ENCODE measurements around the gene C19orf73.
"Not testable (repeated sequence)": the region's sequence is repeated elsewhere in the genome, so short reads cannot be mapped to it uniquely, and the experiment has no call there.

C19orf73 gene

DNA sequence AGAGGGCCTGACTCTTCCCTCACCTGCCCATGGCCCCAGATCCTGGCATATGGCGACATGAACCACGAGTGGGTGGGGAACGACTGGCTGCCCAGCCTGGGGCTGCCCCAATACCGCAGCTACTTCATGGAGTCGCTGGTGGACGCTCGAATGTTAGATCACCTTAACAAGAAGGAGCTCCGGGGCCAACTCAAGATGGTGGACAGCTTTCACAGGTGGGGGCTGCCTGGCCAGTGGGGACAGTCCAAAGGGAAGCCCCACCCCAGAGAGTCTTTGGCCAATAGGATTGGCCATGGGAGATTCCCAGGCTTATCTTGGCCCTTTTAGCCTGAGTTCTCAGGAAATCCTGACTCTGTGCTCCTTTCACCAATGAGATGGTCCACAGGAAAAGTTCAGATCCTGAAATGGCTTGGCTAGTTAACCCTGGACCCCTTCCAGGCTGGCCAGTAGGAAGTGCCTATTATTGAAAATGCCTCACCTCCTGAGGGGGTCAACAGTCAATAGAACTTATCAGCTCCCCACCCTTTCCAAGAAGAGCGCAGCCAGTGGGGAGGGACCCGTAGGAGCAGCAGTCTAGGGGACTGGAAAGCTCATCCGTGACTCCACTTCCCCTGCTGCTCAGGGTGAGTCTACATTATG lies 29.2 kb upstream of the C19orf73 start:
- TF ChIP-seq, protein P1, sequence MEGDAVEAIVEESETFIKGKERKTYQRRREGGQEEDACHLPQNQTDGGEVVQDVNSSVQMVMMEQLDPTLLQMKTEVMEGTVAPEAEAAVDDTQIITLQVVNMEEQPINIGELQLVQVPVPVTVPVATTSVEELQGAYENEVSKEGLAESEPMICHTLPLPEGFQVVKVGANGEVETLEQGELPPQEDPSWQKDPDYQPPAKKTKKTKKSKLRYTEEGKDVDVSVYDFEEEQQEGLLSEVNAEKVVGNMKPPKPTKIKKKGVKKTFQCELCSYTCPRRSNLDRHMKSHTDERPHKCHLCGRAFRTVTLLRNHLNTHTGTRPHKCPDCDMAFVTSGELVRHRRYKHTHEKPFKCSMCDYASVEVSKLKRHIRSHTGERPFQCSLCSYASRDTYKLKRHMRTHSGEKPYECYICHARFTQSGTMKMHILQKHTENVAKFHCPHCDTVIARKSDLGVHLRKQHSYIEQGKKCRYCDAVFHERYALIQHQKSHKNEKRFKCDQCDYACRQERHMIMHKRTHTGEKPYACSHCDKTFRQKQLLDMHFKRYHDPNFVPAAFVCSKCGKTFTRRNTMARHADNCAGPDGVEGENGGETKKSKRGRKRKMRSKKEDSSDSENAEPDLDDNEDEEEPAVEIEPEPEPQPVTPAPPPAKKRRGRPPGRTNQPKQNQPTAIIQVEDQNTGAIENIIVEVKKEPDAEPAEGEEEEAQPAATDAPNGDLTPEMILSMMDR (IDR thresholded peaks at IDR 0.05; ENCODE audit: extremely low read depth, missing control alignments): no peak
- no peak for DNase-seq (ENCODE audit: low spot score)

- not testable (repeated sequence) for DNase-seq (ENCODE audit: low spot score)
Observed at GRCh38 chr19:49146408-49146770, 27.4 kb upstream of the C19orf73 start.

DNA sequence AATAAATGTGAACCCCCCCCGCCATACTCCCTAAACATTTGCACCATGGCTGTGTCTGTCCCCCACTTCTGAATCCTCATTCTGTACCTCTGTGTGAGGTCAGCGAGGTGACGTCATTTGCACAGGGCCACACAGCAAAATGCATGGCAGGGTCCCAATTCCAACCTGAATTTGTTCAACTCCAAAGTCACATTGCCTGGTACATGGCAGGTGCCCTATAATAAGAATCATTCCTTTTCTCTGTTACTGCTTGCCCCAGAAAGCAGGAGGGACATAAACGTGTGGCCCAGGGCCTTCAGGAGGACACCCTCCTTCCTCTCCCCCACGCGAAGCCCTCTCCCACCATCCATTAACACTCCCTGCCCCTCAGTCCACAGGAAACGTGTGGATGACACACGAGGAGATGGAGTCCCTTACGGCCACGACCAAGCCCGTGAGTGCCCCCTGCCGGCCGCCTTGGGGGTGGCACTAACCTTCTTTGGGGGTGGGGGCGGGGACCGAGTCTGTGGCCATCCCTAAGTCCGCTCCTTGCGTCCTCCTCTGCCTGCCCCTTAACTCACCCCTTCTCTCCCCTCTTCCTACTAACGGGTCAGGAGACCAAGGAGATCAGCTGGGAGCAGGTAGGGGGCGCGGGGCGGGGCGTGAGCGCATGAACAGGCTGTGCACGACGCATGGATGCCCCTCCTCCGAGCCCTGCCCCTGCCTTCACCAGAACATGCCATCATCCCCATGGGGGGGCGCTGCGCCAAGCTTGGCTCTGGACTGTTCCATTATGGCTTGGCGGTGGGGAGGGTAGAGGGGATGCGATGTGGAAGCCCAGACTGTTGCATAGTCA lies 26.8 kb upstream of the C19orf73 start:
- TF ChIP-seq, protein P1 (IDR thresholded peaks at IDR 0.05; ENCODE audit: extremely low read depth, missing control alignments): peak; percentile 72
- DNase-seq (ENCODE audit: low spot score): peak; percentile 88

GRCh38 chr19:49142866-49143335 lies 24.0 kb upstream of the C19orf73 start:
- TF ChIP-seq, protein P1 (IDR thresholded peaks at IDR 0.05; ENCODE audit: extremely low read depth, missing control alignments): no peak
- peak; percentile 86 for DNase-seq (ENCODE audit: low spot score)

GRCh38 chr19:49141352-49141751 lies 22.4 kb upstream of the C19orf73 start:
- no peak for DNase-seq (ENCODE audit: low spot score)
- TF ChIP-seq, protein P1 (IDR thresholded peaks at IDR 0.05; ENCODE audit: extremely low read depth, missing control alignments): no peak

DNA sequence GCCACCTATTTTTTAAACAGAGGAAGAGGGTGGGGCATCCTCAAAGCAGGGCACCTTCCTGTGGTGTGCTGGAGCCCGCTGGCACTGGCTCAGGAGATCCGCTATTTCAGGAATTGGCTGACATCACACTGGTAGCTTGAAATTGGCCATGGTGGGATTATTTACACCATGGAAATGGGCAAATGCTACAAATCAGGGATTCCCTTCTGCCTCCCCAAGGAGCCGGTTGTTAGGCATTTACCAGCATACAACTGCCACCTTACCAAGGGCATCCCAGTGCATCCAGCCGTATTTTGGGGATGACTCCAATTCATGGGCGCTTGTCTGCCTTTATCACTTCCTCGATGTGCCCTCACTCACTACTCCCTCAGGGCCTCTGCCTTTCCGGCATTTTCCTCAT lies 22.0 kb upstream of the C19orf73 start:
- TF ChIP-seq, protein P1 (IDR thresholded peaks at IDR 0.05; ENCODE audit: extremely low read depth, missing control alignments): no peak
- DNase-seq (ENCODE audit: low spot score): no peak

DNA sequence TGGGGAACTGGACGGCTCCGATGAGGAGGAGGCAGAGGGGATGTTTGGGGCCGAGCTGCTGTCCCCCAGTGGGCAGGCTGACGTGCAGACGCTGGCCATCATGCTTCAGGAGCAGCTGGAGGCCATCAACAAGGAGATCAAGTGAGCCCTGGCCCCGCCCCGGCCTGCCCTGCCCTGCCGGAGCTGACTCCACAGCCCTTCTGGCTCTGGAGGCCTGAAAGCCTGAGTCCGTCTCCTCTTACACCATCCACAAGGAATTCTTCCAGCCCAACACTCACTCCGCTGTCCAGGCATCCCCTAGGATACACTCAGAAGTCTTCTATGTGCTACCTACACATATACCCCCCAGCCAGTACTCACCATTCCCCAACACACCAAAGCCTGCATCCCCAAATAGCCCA lies 17.8 kb upstream of the C19orf73 start:
- DNase-seq (ENCODE audit: low spot score): no peak
- TF ChIP-seq, protein P1 (IDR thresholded peaks at IDR 0.05; ENCODE audit: extremely low read depth, missing control alignments): no peak
